ENCODE results near the gene PRRX2. TPM values are rescaled to one million over a fixed set of nuclear protein-coding genes. Genes with fewer than 3 reads are reported as not detected.
A peak's percentile ranks its signal among the peaks of the same experiment; 100 is the strongest.
"Not testable (repeated sequence)": the region's sequence is repeated elsewhere in the genome, so short reads cannot be mapped to it uniquely, and the experiment has no call there.

Gene PRRX2
- total and polyA plus RNA-seq, 9 of the 15 experiments (the other 6 are each of a cell fraction or from before 2014, with no cell fraction given) = 0.21 TPM; not detected in 8

DNA sequence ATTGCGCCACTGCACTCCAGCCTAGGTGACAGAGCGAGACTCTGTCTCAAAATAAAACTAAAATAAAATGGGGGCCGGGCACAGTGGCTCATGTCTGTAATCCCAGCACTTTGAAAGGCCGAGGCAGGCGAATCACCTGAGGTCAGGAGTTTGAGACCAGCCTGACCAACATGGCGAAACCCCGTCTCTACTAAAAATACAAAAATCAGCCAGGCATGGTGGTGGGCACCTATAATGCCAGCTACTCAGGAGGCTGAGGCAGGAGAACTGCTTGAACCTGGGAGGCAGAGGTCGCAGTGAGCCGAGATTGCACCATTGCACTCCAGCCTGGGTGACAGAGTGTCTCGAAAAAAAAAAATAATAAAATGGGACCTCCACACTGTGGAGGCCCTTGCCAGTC, 29.1 kb upstream of the PRRX2 start:
- POLR2A ChIA-PET = interaction anchor here (0.6 to 2.3 kb wide), 3 partner anchors 10 to 497 kb away, joined by 3 to 11 read pairs (median 6); partner anchors contain the start of gene NTMT1
- intact Hi-C loops (cut with micrococcal nuclease); H3K9me3 ChIP-seq (replicated peaks; ENCODE audit: control insufficient read depth, insufficient read depth, low read depth, low read length); CTCF ChIA-PET (ENCODE audit: low intra/inter-chr PET ratio); H3K27me3 ChIP-seq (ENCODE audit: control insufficient read depth in 2 of 2, insufficient read depth in 2 of 2, low read length in 2 of 2); BruUV-seq (replicated peaks); H3K9me1 ChIP-seq (ENCODE audit: control insufficient read depth, insufficient read depth, low read length); H3K9ac ChIP-seq (ENCODE audit: insufficient read depth in 1 of 2, low read depth in 2 of 2, low read length in 2 of 2); H3K4me3 ChIP-seq; H3K4me2 ChIP-seq (ENCODE audit: insufficient read depth, low read length); H2AFZ ChIP-seq (ENCODE audit: low read depth, low read length); in situ Hi-C loops (cut with MboI); ATAC-seq; DNase-seq (ENCODE audit: extremely low read depth in 1 of 4, low spot score in 3 of 4); FAIRE-seq; H3K27ac ChIP-seq (ENCODE audit: extremely low read depth, low read depth, low read length): not testable (repeated sequence)
- Histone ChIP-seq H3K4me1 (replicated peaks in 1 of 2; ENCODE audit: control insufficient read depth in 2 of 2, insufficient read depth in 2 of 2, low read length in 2 of 2) (peaks cover 0 to 33% of the 10 kb centered on the region in 2 experiments; a peak in 3 of 5 replicates), H3K36me3 (ENCODE audit: control insufficient read depth, insufficient read depth, low read length) (peaks cover 82% of the 10 kb centered on the region; the same call in 2 of the 3 replicates), H3K79me2 (ENCODE audit: control insufficient read depth, insufficient read depth, low read length) (peaks cover 29% of the 10 kb centered on the region), H4K20me1 (replicated peaks; ENCODE audit: control insufficient read depth, insufficient read depth, low read length) (peaks cover 35% of the 10 kb centered on the region)
- TF ChIP-seq POLR2A (conservative IDR thresholded peaks at IDR 0.05) = peak; percentile 53
- WGBS (ENCODE audit: insufficient coverage, low coverage, missing lambda C conversion rate) = 95% methylated on average over 10 of the region's 10 CpGs

DNA sequence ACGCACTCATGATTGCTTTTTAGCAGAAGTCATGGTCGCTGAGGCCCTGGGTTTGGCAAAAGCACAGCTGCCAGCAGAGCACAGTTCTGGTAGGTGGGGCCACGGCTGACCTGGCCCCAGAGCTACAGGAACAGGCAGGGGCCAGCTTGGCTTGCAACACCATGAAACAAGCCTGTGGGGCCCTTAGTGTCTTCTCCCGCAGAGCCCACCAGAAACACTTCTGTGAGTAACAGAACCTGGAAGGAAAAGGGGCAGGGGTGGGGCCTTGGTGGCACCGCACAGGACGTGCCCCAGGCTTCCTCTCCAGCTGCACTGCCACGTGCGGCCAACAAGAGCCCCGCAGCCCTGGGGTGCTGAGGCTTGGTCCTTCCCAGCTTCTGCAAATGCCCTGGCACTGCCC, 28.3 kb upstream of the PRRX2 start:
- no peak; the same call in 2 of the 3 replicates for ATAC-seq
- Histone ChIP-seq H3K27me3 (ENCODE audit: control insufficient read depth in 2 of 2, insufficient read depth in 2 of 2, low read length in 2 of 2) (no peaks in the 10 kb centered on the region), H3K9me1 (ENCODE audit: control insufficient read depth, insufficient read depth, low read length) (no peaks in the 10 kb centered on the region), H3K9ac (ENCODE audit: insufficient read depth in 1 of 2, low read depth in 2 of 2, low read length in 2 of 2) (no peak overlapping the region), H3K4me2 (ENCODE audit: insufficient read depth, low read length) (no peak overlapping the region), H3K9me3 (replicated peaks; ENCODE audit: control insufficient read depth, insufficient read depth, low read depth, low read length) (no peaks in the 10 kb centered on the region), H3K4me1 (replicated peaks in 1 of 2; ENCODE audit: control insufficient read depth in 2 of 2, insufficient read depth in 2 of 2, low read length in 2 of 2) (peaks cover 0 to 34% of the 10 kb centered on the region in 2 experiments; a peak in 3 of 5 replicates), H4K20me1 (replicated peaks; ENCODE audit: control insufficient read depth, insufficient read depth, low read length) (peaks cover 31% of the 10 kb centered on the region), H3K36me3 (ENCODE audit: control insufficient read depth, insufficient read depth, low read length) (peaks cover 74% of the 10 kb centered on the region; the same call in 2 of the 3 replicates), H2AFZ (ENCODE audit: low read depth, low read length) (no peak overlapping the region), H3K79me2 (ENCODE audit: control insufficient read depth, insufficient read depth, low read length) (peaks cover 28% of the 10 kb centered on the region), H3K4me3 (no peak overlapping the region), H3K27ac (ENCODE audit: extremely low read depth, low read depth, low read length) (no peak overlapping the region)
- POLR2A ChIA-PET = interaction anchor here (0.7 to 2.3 kb wide), 4 partner anchors 9 to 12 kb away, joined by 3 to 11 read pairs (median 3); partner anchors contain the start of gene NTMT1
- BruUV-seq (replicated peaks) = no TSS peak
- in situ Hi-C loops (cut with MboI) (no loop called here), intact Hi-C loops (cut with micrococcal nuclease) (no loop called here)
- no peak for DNase-seq (ENCODE audit: extremely low read depth in 1 of 4, low spot score in 3 of 4)
- no peak for FAIRE-seq
- CTCF ChIA-PET (ENCODE audit: low intra/inter-chr PET ratio) = no interaction called here
- WGBS (ENCODE audit: insufficient coverage, low coverage, missing lambda C conversion rate) = 84% methylated on average over 7 of the region's 9 CpGs
- TF ChIP-seq POLR2B (IDR thresholded peaks at IDR 0.05; ENCODE audit: low read depth, partially characterized antibody) = peak; percentile 15
- no peak for TF ChIP-seq MEIS2 (IDR thresholded peaks at IDR 0.05; ENCODE audit: partially characterized antibody)
- peak; percentile 63 for TF ChIP-seq RBM22 (IDR thresholded peaks at IDR 0.05; ENCODE audit: low read depth, low read length, poor library complexity, severe bottlenecking)
- peak; percentile 41; the same call in 1 of the 2 replicates for TF ChIP-seq RBFOX2 (IDR thresholded peaks at IDR 0.05; ENCODE audit: low read depth, low read length)
- TF ChIP-seq, protein P1, sequence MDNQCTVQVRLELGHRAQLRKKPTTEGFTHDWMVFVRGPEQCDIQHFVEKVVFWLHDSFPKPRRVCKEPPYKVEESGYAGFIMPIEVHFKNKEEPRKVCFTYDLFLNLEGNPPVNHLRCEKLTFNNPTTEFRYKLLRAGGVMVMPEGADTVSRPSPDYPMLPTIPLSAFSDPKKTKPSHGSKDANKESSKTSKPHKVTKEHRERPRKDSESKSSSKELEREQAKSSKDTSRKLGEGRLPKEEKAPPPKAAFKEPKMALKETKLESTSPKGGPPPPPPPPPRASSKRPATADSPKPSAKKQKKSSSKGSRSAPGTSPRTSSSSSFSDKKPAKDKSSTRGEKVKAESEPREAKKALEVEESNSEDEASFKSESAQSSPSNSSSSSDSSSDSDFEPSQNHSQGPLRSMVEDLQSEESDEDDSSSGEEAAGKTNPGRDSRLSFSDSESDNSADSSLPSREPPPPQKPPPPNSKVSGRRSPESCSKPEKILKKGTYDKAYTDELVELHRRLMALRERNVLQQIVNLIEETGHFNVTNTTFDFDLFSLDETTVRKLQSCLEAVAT (IDR thresholded peaks at IDR 0.05) = no peak
- 0 out of 2 replicates have a peak, but pooled peaks have one; percentile 12 for TF ChIP-seq POLR2AphosphoS5 (IDR thresholded peaks at IDR 0.05; ENCODE audit: control insufficient read depth, insufficient read depth, low read depth, low read length)
- TF ChIP-seq POLR2G (IDR thresholded peaks at IDR 0.05; ENCODE audit: low read depth, low read length) = peak; percentile 54

Measured in K562 (cell line).